Activated effector memory CD4-positive, alpha-beta T cell treated with anti-CD3 and anti-CD28 coated beads, Interleukin-2, amount 50 U/mL, for 16 hours (primary cell): ENCODE measurements around the gene LMX1B.
"Not testable (repeated sequence)": the region's sequence is repeated elsewhere in the genome, so short reads cannot be mapped to it uniquely, and the experiment has no call there.

Experiments
- DNase-seq: peaks from one replicate; pipeline ENCODE4 v3.0.0-alpha.2; 2020

The LMX1B gene

DNA sequence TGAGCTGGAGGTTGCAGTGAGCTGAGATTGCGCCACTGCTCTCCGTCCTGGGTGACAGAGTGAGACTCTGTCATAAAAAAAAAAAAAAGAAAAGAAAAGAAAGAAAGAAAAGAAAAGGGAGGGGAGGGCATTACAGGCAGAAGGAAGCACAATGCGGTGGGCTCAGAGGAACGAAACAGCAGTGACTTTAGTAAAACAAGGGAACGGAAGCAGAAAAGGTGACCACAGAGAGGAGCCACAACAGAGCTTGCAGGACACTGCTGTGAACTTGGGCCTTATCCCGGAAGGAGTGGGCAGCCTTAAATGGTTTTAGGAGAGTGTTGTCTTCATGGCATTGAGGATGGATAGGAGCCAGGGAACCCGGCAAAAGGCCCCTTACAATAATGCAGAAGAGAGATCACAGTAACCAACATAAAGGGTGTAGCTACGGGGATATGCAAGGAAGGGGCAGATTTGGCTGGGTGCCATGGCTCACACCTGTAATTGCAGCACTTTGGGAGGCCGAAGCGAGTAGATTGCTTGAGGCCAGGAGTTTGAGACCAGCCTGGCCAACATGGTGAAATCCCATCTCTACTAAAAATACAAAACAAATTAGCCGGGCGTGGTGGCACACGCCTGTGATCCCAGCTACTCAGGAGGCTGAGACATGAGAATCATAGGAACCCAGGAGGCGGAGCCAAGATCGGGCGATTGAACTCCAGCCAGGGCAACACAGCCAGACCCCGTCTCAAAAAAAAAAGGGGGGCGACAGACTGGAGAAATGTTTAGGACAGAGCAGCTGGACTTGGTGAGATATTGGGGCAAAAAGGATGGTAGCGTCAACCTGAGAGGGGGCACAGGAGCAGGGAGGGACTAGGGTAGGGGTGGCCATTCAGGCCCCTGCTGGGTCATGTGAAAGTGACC, 107.2 kb downstream of the LMX1B start:
- DNase-seq: no peak

DNA sequence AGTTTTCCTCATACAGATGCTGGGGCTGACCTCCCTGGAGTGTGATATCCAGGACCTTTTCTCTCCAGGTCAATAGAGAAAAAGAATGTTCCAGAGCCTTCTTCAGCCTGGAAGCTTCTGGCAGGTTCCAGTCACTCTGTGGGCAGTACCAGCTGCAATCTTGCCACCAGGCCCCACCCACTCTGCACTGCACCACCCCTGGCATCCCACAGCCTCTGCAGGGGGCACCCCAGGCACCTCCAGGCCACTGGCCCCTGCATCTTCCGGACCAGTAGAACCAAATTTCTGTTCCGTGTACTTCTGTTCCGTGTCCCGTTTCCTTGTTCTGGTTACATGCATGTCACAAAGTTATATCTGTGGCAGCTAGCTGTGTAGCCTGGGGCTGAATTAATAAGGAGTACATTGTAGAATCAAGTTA, 107.8 kb downstream of the LMX1B start:
- DNase-seq: peak; percentile 80

DNA sequence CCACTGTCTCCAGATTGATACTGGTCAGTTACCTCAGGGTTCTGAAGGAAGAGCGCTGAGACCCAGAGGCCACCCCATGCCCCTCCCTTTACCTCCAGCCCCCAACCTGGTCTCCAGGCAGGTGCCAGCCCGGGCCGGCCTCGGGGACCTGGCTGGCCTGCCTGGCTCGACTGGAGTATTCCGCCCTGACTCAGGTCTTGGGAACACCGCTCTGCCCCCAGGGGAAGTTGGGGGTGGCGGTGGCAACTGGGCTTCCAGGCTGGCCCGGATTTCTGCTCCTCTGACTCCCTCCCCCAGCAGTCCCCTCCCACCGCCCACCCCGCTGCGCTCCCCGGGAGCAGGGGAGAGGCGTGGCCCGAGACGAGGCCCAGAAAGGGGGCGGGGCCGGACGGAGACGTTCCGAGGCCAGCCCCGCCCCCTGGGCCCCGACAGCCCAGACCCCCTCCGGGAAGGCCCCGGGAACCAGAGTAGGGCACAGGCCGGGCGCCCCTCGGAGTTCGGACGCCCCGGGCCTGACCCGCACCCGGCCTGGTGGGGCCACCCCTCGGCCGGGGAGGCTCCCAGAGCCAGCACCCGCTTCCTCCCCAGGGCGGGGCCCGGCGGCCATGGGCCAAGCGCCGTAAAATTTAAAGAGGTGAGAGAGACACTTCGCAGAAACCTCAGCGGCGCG, 108.7 kb downstream of the LMX1B start:
- peak; percentile 96 for DNase-seq

DNA sequence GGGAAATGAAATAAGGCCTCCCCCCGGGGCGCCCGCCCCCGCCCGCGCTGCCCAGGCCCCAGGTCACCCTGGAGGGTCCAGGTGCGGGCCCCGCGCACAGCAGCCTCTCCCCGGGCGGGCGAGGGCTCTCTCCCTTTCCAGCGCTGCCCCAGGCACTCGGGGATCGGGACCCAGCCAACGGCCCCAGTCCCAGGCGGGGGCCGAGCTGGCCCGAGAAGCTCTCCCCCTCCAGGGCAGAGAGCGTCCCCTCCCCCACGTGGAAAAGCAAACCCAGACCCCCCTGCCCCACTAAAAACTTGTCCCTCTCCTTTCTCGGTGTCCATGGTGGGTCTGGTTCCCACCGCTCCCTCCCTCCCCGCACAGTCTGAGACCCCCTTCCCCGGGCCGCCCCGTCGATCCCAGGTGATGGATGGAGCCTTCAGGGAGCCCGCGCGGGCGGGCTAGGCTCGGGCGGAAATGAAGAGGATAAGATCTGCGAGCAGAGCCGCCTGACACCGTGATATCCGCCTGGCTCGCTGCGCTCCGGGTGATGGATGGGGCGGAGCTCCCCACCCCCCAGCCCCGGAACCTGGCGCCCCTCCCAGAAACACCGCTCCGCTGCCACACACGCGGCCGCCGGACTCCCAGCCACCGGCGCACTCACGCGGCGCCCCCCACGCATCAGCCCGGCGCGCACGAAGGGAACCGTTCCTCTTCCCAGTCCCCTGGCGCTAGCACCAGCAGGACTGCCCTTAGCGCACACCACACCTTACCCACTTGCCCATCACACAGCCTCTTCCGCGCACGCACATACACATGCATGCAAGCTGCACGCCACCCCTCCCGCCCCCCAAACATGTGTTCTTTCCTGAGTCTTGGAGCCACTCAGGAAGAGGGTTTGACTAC, 109.4 kb downstream of the LMX1B start:
- DNase-seq: peak; percentile 91

DNA sequence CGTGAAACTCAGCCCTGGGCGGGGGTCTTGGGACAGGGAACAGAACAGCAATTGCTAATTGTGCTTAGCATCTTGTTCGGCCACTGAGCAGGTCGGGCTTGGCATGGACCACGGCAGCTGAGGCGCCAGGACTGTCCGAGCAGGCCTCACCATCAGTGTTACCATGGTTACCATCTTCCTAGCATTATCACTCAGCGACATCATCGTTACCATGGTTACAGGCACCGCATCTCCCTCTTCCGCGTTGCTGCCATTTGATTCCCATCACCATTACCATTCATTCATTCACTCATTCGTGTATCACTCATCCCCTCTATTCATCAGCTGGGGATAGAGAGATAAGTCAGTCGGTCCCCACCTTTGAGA, 110.1 kb downstream of the LMX1B start:
- DNase-seq: no peak

DNA sequence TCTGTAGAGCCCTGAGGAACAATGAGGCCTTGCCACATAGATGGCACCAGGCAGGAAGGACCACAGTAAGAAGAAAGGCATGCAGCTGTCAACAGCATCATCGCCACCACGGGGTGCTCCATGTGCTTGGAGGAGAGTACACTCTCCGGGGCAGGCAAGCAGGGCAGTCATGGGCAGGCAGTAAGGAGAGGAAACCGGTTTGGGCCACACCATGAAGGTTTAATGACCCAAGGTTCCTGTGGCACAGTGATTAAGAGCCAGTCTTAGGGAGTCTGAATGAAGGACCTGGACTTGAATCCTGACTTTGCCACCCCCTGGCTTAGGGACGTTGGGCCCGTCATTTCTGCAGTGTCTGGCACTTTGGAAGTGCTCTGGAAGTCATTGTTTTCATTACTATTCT, 110.5 kb downstream of the LMX1B start:
- no peak for DNase-seq

DNA sequence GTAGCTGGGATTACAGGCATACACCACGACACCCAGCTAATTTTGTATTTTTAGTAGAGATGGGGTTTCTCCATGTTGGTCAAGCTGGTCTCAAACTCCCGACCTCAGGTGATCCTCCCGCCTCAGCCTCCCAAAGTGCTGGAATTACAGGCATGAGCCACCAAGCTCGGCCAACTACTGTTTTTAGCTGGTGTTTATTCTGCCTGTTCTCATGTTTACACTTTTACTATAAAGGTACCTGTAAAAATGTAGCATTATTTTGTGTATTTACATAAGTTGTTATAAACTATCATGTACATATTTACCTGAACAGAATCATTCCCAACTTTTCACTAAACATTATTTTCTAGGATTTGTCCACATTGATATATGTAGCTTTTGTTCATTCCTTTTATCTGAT, 111.8 kb downstream of the LMX1B start:
- DNase-seq: not testable (repeated sequence)

DNA sequence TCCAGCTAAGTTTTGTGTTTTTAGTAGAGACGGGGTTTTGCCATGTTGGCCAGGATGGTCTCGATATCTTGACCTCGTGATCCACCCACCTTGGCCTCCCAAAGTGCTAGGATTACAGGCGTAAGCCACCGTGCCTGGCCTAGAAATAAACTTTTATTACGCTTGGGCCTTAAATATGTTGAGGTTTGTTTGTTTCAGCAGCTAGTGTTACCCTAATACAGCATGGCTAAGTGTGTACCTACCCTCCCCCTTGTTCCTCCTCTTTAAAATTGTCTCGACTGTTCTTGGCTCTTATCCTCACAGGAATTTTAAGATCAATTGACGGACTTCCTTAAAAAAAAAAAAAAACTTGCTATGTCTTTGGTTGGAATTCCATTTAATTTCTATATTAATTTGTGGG, 114.5 kb downstream of the LMX1B start:
- not testable (repeated sequence) for DNase-seq

DNA sequence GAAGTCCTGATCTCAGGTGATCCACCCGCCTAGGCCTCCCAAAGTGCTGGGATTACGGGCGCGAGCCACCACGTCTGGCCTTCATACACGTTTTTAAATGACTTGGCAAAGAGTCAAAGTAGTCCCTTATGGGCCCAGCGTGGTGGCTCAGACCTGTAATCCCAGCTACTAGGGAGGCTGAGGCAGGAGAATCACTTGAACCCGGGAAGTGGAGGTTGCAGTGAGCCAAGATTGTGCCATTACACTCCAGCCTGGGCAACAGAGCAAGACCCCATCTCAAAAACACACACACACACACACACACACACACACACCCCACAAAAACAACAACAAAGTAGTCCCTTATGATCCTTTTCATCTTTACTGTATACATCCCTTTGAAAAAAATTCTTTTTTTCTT, 116.9 kb downstream of the LMX1B start:
- DNase-seq: not testable (repeated sequence)

DNA sequence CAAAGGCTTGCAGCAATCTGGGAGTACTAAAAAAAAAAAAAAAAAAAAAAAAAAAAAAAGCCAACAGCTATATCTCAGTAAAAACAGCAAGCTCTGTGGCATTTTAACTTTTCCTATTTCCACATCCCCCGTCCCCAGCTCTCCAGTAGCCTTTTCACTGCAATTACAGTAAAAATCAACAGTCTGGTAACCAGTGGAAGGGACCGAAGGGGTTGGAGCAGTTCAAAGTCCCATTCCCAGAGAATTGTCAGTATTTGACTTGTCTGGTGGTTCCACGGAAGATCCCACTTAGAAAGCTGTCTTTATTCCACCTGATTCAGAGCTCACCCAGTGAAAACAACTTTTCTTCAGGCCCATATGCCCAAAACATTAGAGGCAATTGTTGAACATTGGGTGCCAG, 119.3 kb downstream of the LMX1B start:
- no peak for DNase-seq

DNA sequence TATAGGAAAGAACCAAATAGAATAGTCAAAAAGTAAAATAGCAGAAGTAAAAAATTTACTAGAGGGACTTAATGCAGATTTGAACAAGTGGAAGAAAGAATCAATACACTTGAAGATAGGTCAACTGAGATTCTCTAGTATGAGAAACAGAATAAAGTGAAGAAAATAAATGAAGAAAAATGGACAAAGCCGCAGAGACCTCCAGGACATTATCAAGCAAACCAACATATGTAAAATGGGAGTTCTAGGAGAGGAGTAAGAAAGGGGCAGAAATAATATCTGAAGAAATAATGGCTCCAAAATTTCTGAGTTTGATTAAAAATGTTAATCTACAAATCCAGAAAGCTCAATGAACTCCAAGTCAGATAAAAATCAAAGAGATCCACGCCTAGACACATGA, 121.1 kb downstream of the LMX1B start:
- no peak for DNase-seq

DNA sequence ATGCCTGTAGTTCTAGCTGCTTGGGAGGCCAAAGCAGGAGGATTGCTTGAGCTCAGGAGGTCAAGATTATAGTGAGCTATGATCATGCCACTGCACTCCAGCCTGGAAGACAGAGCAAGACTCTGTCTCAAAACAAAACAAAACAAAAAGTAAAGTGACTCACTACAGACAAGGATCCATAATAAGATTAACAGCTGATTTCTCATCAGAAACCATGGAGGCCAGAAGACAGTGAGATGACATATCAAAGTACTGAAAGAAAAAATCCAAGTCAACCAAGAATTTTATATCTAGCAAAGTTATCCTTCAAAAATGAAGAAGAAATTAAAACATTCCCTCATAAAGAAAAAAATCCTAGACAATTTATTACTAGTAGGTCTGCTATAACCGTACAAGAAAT, 121.8 kb downstream of the LMX1B start:
- DNase-seq: no peak

DNA sequence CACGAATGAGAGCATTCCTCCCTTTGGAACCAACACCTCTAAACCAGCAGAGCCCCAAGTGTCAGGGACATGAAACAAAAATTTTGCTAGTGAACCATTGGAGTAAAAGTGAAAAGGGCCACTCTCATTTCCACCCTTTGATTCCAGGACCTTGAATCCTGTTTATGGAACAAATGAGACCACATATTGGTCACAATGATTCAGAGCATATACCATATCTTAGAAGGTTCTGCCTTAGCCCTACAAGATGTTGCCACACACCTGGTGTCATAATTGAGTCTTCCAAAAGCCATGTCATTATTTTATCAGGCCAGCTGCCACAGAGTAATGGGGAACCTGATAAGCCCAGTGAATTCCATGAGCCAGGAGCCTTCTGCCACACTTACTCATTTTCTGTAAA, 124.8 kb downstream of the LMX1B start:
- no peak for DNase-seq

DNA sequence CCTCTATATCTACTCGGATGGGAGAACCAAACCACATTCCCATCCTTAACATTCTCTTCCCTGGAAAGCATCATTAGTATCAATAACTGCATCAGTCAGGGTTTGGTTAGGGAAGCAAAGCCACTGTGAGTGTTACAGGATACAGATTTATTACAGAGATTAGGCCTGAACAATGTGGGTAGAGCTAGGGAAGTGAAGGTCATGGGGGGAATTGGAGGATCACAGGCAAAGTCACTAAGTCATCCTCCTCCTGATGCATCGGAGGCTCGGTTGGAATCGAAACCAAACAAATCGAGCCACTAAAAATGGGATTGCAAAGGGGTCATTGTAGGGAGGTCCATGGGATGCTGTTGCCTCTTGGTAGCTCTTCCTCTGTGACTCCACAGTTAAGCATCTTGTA, 129.3 kb downstream of the LMX1B start:
- no peak for DNase-seq

DNA sequence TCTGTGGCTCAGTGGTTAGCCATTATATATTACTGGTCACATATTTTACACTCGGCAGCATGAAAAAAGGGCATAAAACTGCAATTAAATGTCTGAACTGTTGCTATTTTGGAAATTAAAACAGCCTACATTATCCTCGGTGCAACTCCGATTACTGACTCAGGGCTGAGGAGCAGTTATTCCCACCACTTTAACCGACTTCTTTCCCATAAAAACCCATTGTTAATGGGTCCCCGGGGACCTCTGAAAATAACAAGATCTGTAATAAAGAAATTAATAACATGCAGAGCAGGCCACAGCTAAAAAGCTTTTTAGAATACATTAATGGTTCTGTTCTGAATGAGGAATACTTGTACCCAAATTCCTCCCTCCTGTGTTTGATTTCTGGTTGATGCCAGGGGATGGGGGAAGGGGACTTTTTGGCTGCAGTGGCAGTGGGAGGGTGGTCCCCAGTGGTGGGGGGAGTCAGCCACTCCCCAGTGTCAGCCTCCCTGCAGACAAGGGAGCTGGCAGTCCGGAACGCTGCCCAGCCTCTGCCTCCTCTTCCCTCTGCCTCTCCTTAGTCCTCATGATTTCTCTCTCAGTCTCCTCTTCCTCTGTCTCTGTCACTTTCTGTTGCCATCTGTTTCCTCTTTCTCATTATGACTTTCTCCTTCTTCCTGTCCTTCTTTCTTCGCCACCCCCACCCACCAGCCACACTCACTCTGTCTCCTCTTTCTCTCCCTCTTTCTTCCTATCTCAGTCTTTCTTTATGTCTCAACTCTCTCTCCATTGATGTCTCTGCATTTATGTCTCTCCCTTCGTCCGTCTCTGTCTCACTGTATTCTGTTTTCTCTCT, 132.1 kb downstream of the LMX1B start:
- DNase-seq: no peak
